Activated gamma-delta T cell treated with Interleukin-2 at 50 U/mL for 16 hours (primary cell): ENCODE measurements around the gene OR10H5.
A peak's percentile ranks its signal among the peaks of the same experiment; 100 is the strongest.
"Not testable (repeated sequence)": the region's sequence is repeated elsewhere in the genome, so short reads cannot be mapped to it uniquely, and the experiment has no call there.

Experiments
- DNase-seq: peaks from one replicate; pipeline ENCODE4 v3.0.0-alpha.2; 2020

The OR10H5 gene

GRCh38 chr19:15812060-15812722, 24.7 kb downstream of the OR10H5 start:
- DNase-seq: peak; percentile 28

DNA sequence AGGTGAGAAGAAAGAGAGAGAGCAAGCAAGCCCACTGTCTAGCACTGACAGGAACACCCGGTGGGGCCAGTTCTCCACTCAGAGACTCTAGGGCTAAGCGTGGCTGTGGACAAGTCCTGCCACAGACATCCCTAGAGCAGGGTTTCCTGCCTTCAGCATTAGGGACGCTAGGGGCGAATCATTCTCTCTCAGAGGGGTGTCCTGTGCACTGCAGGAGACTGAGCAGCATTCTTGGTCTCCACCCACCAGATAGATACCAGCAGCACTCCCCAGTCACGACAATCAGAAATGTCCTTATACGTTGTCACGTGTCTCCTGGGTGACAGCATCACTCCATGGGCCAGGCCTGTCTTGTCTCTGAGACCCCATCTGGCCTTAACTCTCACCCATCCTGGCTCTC, 26.5 kb downstream of the OR10H5 start:
- DNase-seq: no peak

DNA sequence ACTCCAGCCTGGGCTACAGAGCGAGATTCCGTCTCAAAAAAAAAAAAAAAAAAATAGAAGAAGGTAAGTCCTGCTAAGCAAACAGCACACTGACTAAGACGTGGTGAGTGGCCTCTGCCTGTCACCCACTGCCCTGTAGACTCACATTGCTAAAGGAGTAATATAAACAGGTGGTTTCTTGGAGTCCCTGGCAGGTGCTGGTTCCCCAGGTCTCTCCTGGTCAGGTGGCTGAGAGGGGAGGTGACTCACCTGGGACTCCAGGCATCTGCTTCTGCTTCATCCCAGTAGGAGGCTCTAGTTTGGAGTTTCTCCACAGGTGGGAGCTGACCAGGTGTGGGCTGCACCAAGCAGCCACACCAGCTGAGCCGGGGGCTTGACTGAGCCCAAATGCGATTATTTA, 27.8 kb downstream of the OR10H5 start, which contains the start of gene OR10H1:
Gene OR10H1, minus strand, starts transcription at position 359 of the 400 bp plus-strand sequence. CDS start 7,627 bp downstream, outside the sequence.
- DNase-seq: no peak

DNA sequence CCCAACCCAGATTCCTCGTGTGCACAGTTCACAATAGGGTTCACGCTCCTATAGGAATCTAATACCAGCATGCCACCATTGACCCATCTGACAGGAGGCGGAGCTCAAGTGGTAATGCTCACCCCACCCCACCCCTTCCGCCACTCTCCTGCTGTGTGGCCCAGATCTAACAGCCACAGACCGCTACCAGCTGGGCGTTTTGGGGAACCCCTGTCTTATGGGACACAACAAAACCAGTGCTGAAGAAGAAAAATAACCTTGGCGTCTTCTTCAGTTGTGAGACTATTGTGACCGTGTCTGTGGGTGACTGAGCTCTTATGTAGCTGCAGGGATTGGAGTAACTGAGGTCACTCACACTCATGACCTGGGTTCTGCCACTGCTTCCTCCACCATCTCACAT, 33.2 kb downstream of the OR10H5 start:
- no peak for DNase-seq

DNA sequence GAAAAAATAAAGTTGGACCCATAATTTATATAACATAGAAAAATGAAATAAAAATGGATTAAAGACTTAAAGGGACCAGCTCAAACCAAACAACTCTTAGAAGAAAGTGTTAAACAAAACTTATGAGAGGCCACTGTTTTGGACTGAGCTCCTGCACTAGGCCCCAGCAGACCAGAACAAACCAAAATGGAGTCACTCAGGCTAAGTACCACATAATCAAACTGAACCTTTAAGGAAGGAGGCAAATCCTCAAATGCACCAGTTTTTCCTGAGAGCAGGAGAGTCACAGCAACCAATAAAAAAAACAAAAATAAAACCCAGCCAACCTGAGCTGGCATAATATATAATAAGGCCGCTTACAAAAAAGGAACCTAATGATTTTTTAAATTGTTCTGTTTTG, 38.3 kb downstream of the OR10H5 start:
- DNase-seq: no peak

- no peak for DNase-seq
Measured at GRCh38 chr19:15828121-15828610, 40.7 kb downstream of the OR10H5 start.

GRCh38 chr19:15828611-15829305, 41.3 kb downstream of the OR10H5 start:
- DNase-seq: not testable (repeated sequence)

DNA sequence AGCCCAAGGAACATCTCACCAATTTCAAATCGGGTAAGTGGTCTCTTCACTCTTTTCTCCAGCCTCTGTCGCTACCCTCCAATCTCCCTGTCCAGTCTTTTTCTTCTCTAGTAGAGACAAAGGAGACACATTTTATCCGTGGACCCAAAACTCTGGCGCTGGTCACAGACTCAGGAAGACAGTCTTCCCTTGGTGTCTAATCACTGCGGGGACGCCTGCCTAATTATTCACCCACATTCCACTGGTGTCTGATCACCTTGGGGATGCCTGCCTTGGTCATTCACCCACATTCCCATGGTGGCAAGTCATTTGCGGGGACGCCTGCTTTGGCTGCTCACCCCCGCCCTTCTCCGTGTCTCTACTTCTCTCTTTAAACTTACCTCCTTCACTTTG, 41.8 kb downstream of the OR10H5 start:
- no peak for DNase-seq

DNA sequence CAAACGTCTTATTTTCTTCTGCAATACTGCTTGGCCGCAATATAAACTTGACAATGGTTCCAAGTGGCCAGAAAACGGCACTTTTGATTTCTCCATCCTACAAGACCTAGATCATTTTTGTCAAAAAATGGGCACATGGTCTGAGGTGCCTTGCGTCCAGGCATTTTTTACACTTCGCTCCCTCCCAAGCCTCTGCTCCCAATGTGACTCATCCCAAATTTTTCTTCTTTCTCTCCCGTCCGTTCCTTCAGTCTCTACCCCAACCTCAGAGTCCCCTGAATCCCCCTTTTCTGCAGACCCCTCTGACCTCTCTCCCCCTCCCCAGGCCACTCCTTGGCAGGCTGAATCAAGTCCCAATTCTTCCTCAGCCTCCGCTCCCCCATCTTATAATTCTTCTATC, 42.3 kb downstream of the OR10H5 start:
- DNase-seq: no peak

DNA sequence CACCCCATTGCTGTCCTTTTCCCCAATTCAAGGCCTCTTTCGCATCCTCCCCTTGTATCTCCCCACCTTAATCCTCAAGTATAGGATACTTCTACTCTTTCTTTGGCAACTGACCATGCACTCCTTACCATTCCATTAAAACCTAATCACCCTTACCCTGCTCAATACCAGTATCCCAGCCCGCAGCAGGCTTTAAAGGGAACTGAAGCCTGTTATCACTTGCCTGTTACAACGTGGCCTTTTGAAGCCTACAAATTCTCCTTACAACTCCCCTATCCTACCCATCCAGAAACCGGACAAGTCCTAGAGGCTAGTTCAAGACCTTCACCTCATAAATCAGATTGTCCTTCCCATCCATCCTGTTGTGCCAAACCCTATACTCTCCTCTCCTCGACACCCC, 44.2 kb downstream of the OR10H5 start:
- DNase-seq: no peak

- not testable (repeated sequence) for DNase-seq
Measured at GRCh38 chr19:15834232-15834631, 46.8 kb downstream of the OR10H5 start.

- peak; percentile 65 for DNase-seq
Measured at GRCh38 chr19:15835565-15836329, 48.3 kb downstream of the OR10H5 start.

GRCh38 chr19:15836330-15837220, 49.1 kb downstream of the OR10H5 start:
- peak; percentile 97 for DNase-seq

GRCh38 chr19:15837221-15837731, 49.8 kb downstream of the OR10H5 start:
- DNase-seq: no peak

GRCh38 chr19:15838351-15838750, 50.9 kb downstream of the OR10H5 start:
- DNase-seq: no peak

DNA sequence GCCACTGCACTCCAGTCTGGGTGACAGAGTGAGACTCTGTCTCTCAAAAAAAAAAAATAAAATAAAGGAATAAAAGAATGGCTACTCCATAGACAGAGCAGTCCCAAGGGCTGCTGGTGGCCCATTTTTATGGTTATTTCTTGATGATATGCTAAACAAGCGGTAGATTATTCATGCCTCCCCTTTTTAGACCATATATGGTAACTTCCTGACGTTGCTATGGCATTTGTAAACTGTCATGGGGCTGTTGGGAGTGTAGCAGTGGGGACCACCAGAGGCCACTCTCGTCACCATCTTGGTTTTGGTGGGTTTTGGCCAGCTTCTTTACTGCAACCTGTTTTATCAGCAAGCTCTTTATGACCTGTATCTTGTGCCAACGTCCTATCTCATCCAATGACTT, 52.4 kb downstream of the OR10H5 start:
- DNase-seq: not testable (repeated sequence)

DNA sequence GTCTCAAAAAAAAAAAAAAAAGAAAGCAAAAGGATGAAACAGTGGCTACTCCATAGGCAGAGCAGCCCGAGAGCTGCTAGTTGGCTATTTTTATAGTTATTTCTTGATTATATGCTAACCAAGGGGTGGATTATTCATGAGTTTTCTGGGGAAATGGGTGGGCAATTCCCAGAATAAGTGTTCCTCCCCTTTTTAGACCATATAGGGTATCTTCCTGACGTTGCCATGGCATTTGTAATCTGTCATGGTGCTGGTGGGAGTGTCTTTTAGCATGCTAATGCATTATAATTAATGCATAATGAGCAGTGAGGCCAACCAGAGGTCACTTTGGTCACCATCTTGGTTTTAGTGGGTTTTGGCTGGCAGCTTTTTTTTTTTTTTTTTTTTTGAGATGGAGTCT, 53.4 kb downstream of the OR10H5 start:
- DNase-seq: no peak

DNA sequence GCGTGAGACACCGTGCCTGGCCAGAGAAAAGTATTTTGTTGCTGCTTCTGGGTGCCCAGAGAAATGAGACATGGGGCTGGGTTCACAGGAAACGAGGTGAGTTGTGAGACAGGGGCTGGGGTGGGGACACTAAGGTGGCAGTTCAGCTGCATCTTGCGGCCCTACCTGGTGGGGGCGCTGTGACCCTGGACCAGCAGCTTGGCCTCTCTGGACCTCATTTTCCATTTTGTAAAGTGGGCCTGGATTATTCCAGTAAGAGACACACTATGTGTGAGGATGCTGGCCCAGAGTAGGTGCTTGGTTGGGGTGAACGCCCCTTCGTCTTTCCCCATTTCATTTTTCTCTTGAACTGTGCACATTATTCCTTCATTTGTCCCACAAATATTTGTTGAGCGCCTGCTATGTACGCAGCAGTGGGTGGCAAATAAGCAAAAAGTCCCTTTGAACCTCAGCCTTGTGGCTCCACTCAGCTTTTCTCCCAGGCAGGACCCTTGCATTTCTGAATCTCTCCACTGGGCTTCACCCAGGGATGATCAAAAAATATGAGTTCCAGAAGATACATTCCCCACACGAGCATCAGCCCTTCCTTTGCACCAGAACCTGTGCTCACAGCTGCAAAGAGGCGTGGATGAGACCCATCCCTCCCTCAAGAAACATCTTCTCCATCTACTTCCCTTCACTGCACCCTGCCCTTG, 54.6 kb downstream of the OR10H5 start:
- no peak for DNase-seq

DNA sequence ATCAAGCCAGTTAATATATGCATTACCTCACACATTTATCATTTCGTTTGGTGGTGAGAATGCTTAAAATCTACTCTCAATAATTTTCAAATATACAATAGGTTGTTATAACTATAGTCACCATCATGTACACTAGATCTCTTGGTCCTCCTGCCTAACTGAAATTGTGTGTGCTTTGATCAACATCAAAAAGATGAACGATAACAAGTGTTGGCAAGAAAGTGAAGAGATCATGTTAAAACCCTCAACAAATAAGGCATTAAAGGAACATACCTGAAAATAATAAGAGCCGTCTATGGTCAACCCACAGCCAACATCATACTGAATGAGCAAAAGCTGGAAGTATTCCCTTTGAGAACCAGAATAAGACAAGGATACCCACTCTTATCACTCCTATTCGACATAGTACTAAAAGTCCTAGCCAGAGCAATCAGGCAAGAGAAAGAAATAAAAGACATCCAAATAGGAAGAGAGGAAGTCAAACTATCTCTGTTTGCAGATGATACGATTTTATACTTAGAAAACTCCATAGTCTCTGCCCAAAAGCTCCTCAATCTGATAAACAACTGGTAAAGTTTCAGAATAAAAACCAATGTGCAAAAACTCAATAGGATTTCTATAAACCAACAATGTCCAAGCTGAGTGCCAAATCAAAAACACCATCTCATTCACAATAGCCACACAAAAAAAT, 55.9 kb downstream of the OR10H5 start:
- DNase-seq: no peak

DNA sequence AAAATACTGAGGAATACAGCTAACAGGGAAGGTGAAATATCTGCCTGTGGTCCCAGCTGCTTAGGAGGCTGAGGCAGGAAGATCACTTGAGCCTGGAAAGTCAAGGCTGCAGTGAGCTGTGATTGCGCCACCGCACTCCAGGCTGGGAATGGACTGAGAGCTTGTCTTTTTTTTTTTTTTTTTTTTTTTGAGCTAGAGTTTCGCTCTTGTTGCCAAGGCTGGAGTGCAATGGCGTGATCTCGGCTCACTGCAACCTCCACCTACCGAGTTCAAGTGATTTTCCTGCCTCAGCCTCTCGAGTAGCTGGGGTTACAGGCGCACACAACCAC, 56.4 kb downstream of the OR10H5 start:
- DNase-seq: not testable (repeated sequence)

- no peak for DNase-seq
Measured at GRCh38 chr19:15846923-15847322, 59.5 kb downstream of the OR10H5 start.
